ENCODE results near the gene ALKBH4. TPM values are rescaled to one million over a fixed set of nuclear protein-coding genes. Genes with fewer than 3 reads are reported as not detected.

Gene ALKBH4
- total RNA-seq, 1 experiment from 2014 or later = 29.1 TPM

GRCh38 chr7:102432442-102433218 is 32.0 kb downstream of the ALKBH4 start:
- H3K36me3 ChIP-seq (replicated peaks; ENCODE audit: control insufficient read depth, insufficient read depth, low read length) = peaks cover 2% of the 10 kb centered on the region; the same call in 1 of the 2 replicates
- H3K4me3 ChIP-seq (ENCODE audit: insufficient read depth, low read depth, low read length) = peak overlapping the region; percentile 70
- no peaks in the 10 kb centered on the region for H3K27me3 ChIP-seq (ENCODE audit: control insufficient read depth, insufficient read depth, low read length)
- DNase-seq = no peak

GRCh38 chr7:102431617-102432298 is 32.9 kb downstream of the ALKBH4 start:
- no peaks in the 10 kb centered on the region for H3K27me3 ChIP-seq (ENCODE audit: control insufficient read depth, insufficient read depth, low read length)
- no peak overlapping the region for H3K4me3 ChIP-seq (ENCODE audit: insufficient read depth, low read depth, low read length)
- peak; percentile 42 for DNase-seq
- H3K36me3 ChIP-seq (replicated peaks; ENCODE audit: control insufficient read depth, insufficient read depth, low read length) = peaks cover 2% of the 10 kb centered on the region

- H3K4me3 ChIP-seq (ENCODE audit: insufficient read depth, low read depth, low read length) = no peak overlapping the region
- no peak for DNase-seq
- peaks cover 9% of the 10 kb centered on the region for H3K36me3 ChIP-seq (replicated peaks; ENCODE audit: control insufficient read depth, insufficient read depth, low read length)
- H3K27me3 ChIP-seq (ENCODE audit: control insufficient read depth, insufficient read depth, low read length) = no peaks in the 10 kb centered on the region
Observed at GRCh38 chr7:102429141-102429899, 35.3 kb downstream of the ALKBH4 start.

DNA sequence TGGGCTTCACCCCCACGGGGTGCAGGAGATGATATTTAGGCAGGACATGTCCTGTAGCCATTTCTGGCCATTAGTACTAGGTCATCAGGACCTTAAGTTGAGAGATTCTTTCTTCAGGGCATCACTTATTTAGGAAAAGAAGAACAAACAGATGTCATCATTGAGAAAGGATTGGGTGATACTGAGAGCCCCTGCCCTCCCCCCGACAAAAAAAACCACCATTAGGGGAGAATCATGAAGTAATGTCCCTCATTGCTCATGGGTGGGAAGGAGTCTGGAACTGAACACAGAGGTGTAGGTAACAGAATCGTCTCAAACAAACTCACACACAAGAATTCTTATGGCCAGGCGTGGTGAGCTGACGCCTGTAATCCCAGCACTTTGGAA is 37.7 kb downstream of the ALKBH4 start:
- no peak for DNase-seq
- H3K27me3 ChIP-seq (ENCODE audit: control insufficient read depth, insufficient read depth, low read length) = no peaks in the 10 kb centered on the region
- peaks cover 9% of the 10 kb centered on the region for H3K36me3 ChIP-seq (replicated peaks; ENCODE audit: control insufficient read depth, insufficient read depth, low read length)
- no peak overlapping the region for H3K4me3 ChIP-seq (ENCODE audit: insufficient read depth, low read depth, low read length)

DNA sequence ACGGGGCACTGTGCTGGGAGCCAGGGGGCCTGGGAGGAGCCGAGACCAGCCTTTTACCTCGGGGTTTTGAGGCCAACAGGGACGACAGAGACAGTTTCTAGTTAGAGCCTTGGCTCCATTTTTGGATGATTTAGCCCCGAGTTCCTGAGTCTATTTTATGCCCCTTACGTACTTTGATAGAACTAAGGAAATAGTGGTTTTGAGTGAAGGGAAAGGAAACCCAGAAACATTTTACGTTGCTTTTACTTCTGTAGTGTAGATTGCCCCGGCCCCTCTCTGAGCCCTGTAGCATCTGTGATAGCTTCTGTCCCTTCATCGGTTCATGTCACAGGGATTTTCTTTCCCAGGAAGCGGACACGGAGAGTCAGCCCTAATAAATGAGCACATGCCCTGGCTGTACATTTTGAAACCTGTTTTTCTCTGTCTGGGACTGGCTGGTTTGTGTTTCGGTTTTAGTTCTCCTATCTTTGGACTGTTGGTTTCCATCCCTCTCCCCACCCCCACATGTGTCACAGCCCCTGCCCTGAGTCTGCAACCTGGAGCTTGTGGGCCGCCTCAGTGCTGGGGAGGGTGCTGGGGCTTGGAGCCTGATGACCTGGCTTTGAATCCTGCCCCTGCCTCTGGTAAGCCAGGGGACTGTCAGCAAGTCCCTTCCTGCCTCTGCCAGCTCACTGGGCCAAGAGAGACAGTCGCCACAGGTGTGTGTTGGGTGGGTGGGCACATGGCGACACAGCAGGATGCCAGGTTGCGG is 38.2 kb downstream of the ALKBH4 start:
- Histone ChIP-seq H3K4me3 (ENCODE audit: insufficient read depth, low read depth, low read length) (no peak overlapping the region), H3K36me3 (replicated peaks; ENCODE audit: control insufficient read depth, insufficient read depth, low read length) (peaks cover 9% of the 10 kb centered on the region), H3K27me3 (ENCODE audit: control insufficient read depth, insufficient read depth, low read length) (no peaks in the 10 kb centered on the region)
- no peak for DNase-seq

- DNase-seq = peak; percentile 78
- Histone ChIP-seq H3K4me3 (ENCODE audit: insufficient read depth, low read depth, low read length) (no peak overlapping the region), H3K27me3 (ENCODE audit: control insufficient read depth, insufficient read depth, low read length) (no peaks in the 10 kb centered on the region), H3K36me3 (replicated peaks; ENCODE audit: control insufficient read depth, insufficient read depth, low read length) (peaks cover 9% of the 10 kb centered on the region)
Observed at GRCh38 chr7:102425639-102426267, 38.9 kb downstream of the ALKBH4 start.

DNA sequence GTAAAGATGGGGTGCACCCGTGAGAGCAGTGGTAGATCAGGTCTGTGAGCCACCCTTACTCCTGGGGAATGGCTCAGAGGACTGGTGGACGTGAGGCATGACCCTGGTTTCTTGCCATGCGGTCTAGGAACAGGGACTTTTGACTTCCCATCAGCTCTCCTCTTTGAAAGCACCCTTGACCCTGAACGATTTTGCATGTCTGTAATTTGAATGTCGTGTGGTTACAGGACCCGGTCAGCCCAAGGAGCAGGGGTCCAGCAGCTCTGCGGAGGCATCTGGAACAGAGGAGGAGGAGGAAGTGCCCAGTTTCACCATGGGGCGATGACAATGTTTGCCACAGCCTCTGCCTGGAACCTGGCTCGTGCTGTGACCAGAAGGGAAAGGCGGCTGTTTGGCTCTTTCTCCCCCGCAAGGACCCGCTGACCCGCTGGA is 39.9 kb downstream of the ALKBH4 start:
- Histone ChIP-seq H3K4me3 (ENCODE audit: insufficient read depth, low read depth, low read length) (no peak overlapping the region), H3K27me3 (ENCODE audit: control insufficient read depth, insufficient read depth, low read length) (no peaks in the 10 kb centered on the region), H3K36me3 (replicated peaks; ENCODE audit: control insufficient read depth, insufficient read depth, low read length) (peaks cover 9% of the 10 kb centered on the region)
- DNase-seq = peak; percentile 32

GRCh38 chr7:102424129-102424551 is 40.5 kb downstream of the ALKBH4 start:
- Histone ChIP-seq H3K27me3 (ENCODE audit: control insufficient read depth, insufficient read depth, low read length) (no peaks in the 10 kb centered on the region), H3K36me3 (replicated peaks; ENCODE audit: control insufficient read depth, insufficient read depth, low read length) (peaks cover 9% of the 10 kb centered on the region), H3K4me3 (ENCODE audit: insufficient read depth, low read depth, low read length) (no peak overlapping the region)
- DNase-seq = peak; percentile 63

DNA sequence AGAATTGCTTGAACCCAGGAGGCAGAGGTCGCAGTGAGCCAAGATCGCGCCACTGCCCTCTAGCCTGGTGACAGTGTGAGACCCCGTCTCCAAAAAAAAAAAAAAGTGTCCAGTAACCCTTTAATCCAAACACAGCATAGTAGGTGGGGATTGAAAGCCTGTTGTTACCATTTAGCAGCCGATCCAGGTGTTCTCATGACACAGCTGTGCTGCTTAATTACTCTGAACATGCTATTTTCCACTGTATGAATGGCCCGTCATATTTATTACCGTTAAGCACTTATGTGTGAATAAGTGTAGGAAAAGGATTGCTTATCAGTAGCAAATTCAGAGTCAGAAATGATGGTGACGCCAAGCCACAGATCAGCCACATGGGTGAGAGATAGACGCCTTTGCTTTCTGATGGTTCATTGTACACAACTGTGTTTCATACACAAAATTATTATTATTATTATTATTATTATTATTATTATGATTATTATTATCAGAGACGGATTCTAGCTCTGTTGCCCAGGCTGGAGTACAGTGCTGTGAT is 42.9 kb downstream of the ALKBH4 start:
- Histone ChIP-seq H3K36me3 (replicated peaks; ENCODE audit: control insufficient read depth, insufficient read depth, low read length) (peaks cover 9% of the 10 kb centered on the region), H3K4me3 (ENCODE audit: insufficient read depth, low read depth, low read length) (no peak overlapping the region), H3K27me3 (ENCODE audit: control insufficient read depth, insufficient read depth, low read length) (no peaks in the 10 kb centered on the region)
- DNase-seq = no peak

DNA sequence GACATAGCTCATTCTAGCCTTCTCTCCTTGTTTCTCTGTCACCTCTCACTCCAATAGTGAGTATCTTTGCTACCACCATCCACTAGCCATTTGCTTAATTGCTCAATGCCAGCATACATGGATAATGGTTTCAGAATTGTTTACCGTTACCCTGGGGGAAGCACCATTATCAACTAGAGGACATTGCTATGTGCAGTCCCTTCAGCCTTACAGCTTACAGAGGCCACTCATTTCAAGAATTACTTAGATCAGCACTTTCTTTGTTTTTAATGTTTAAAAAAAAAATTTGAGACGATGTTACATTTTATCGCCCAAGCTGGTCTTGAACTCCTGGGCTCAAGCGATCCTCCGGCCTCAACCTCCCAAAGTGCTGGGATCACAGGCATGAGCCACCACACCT is 46.1 kb downstream of the ALKBH4 start:
- Histone ChIP-seq H3K27me3 (ENCODE audit: control insufficient read depth, insufficient read depth, low read length) (no peaks in the 10 kb centered on the region), H3K4me3 (ENCODE audit: insufficient read depth, low read depth, low read length) (no peak overlapping the region), H3K36me3 (replicated peaks; ENCODE audit: control insufficient read depth, insufficient read depth, low read length) (peaks cover 1% of the 10 kb centered on the region)
- DNase-seq = no peak

GRCh38 chr7:102417105-102417504 is 47.6 kb downstream of the ALKBH4 start:
- no peaks in the 10 kb centered on the region for H3K27me3 ChIP-seq (ENCODE audit: control insufficient read depth, insufficient read depth, low read length)

DNA sequence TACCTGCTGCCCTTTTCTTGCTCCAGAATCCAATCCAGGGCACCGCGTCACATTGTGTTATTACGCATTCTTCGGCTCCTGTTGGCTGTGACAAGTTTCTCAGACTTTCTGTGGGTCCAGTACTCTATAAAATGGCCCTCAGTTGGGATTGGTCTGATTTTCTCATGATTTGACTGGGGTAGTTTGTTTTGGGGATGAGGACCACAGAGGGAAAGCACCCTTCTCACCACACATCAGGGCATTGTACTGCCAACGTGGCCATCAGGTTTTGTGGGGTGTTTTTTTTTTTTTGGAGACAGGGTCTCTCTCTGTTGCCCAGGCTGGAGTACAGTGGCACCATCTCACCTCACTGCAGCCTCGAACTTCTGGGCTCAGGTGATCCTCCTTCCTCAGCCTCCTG is 48.3 kb downstream of the ALKBH4 start:
- H3K4me3 ChIP-seq (ENCODE audit: insufficient read depth, low read depth, low read length) = no peak overlapping the region
- no peaks in the 10 kb centered on the region for H3K27me3 ChIP-seq (ENCODE audit: control insufficient read depth, insufficient read depth, low read length)
- peaks cover 3% of the 10 kb centered on the region for H3K36me3 ChIP-seq (replicated peaks; ENCODE audit: control insufficient read depth, insufficient read depth, low read length)
- DNase-seq = no peak

More at GRCh38 chr7:102417105-102417504, 47.6 kb downstream of the ALKBH4 start:
- DNase-seq = no peak
- Histone ChIP-seq H3K36me3 (replicated peaks; ENCODE audit: control insufficient read depth, insufficient read depth, low read length) (peaks cover 3% of the 10 kb centered on the region), H3K4me3 (ENCODE audit: insufficient read depth, low read depth, low read length) (no peak overlapping the region)

DNA sequence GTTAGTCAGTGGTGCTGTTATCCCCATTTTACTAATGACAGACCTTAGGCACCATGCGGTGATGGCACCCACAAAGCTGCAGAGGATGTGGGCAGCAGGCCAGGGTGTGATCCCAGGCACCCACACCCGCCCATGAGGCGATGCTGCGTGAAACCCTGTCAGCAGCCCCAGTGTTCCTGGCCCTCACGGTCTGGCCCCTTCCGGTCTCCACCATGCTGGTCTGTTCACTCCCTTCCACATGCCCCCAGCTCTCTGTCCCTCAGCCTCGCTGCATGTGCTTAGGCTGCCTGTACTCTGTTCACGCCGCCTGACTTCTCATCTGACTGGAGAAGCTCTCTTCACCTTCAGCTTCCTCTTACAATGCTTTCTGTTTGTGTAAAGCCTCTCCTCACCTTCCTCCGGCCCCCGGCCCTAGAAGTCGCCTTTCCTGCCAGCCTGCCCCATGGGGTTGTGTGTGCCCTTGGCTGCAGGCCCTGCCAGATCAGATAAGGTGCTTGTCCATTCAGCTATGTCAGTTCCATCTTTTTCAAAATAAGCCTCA is 48.9 kb downstream of the ALKBH4 start:
- Histone ChIP-seq H3K27me3 (ENCODE audit: control insufficient read depth, insufficient read depth, low read length) (no peaks in the 10 kb centered on the region), H3K4me3 (ENCODE audit: insufficient read depth, low read depth, low read length) (no peak overlapping the region), H3K36me3 (replicated peaks; ENCODE audit: control insufficient read depth, insufficient read depth, low read length) (peaks cover 3% of the 10 kb centered on the region)
- no peak for DNase-seq

Measured in H7 (cell line).